Measurements from ENCODE around the gene RALGPS2. TPM values are rescaled to one million over a fixed set of nuclear protein-coding genes. Genes with fewer than 3 reads are reported as not detected.

The RALGPS2 gene
- total and polyA plus RNA-seq, 2 donors, result 6.4 to 17.8 TPM

GRCh38 chr1:178899402-178899801, 174.4 kb downstream of the RALGPS2 start:
- Histone ChIP-seq H3K27ac (ENCODE audit: low read depth in 1 of 2, low read length in 1 of 2) (no peak overlapping the region), H3K9me3 (ENCODE audit: control insufficient read depth in 2 of 2, insufficient read depth in 1 of 2, low read length in 1 of 2) (no peaks in the 10 kb centered on the region), H3K4me3 (ENCODE audit: low read length in 2 of 2) (no peak overlapping the region), H3K27me3 (ENCODE audit: control insufficient read depth in 2 of 2, insufficient read depth in 1 of 2, low read length in 1 of 2) (no peaks in the 10 kb centered on the region), H3K4me1 (ENCODE audit: control insufficient read depth in 2 of 2, insufficient read depth in 2 of 2, low read length in 2 of 2) (no peaks in the 10 kb centered on the region), H3K36me3 (ENCODE audit: control insufficient read depth in 2 of 2, insufficient read depth in 2 of 2, low read length in 1 of 2) (peaks cover 0 to 2% of the 10 kb centered on the region in 2 donors)
- no peak for DNase-seq (ENCODE audit: low read depth in 6 of 9, low spot score in 9 of 9)
- WGBS, result 94% methylated on average over 2 of the region's 2 CpGs

- Histone ChIP-seq H3K27ac (ENCODE audit: low read depth in 1 of 2, low read length in 1 of 2) (no peak overlapping the region), H3K4me1 (ENCODE audit: control insufficient read depth in 2 of 2, insufficient read depth in 2 of 2, low read length in 2 of 2) (no peaks in the 10 kb centered on the region), H3K36me3 (ENCODE audit: control insufficient read depth in 2 of 2, insufficient read depth in 2 of 2, low read length in 1 of 2) (peaks cover 0 to 4% of the 10 kb centered on the region in 2 donors), H3K4me3 (ENCODE audit: low read length in 2 of 2) (no peak overlapping the region), H3K9me3 (ENCODE audit: control insufficient read depth in 2 of 2, insufficient read depth in 1 of 2, low read length in 1 of 2) (no peaks in the 10 kb centered on the region), H3K27me3 (ENCODE audit: control insufficient read depth in 2 of 2, insufficient read depth in 1 of 2, low read length in 1 of 2) (no peaks in the 10 kb centered on the region)
- WGBS, result 97% methylated on average over 1 of the region's 1 CpG
- no peak for DNase-seq (ENCODE audit: low read depth in 6 of 9, low spot score in 9 of 9)
Measured at GRCh38 chr1:178901482-178902125, 176.6 kb downstream of the RALGPS2 start.

GRCh38 chr1:178908358-178908757, 183.3 kb downstream of the RALGPS2 start:
- H3K36me3 ChIP-seq (ENCODE audit: control insufficient read depth in 2 of 2, insufficient read depth in 2 of 2, low read length in 1 of 2), result peaks cover 0 to 2% of the 10 kb centered on the region in 2 donors
- H3K27me3 ChIP-seq (ENCODE audit: control insufficient read depth in 2 of 2, insufficient read depth in 1 of 2, low read length in 1 of 2), result no peaks in the 10 kb centered on the region
- no peak for DNase-seq (ENCODE audit: low read depth in 6 of 9, low spot score in 9 of 9)
- H3K4me1 ChIP-seq (ENCODE audit: control insufficient read depth in 2 of 2, insufficient read depth in 2 of 2, low read length in 2 of 2), result no peaks in the 10 kb centered on the region
- H3K27ac ChIP-seq (ENCODE audit: low read depth in 1 of 2, low read length in 1 of 2), result no peak overlapping the region
- H3K4me3 ChIP-seq (ENCODE audit: low read length in 2 of 2), result no peak overlapping the region
- 89% methylated on average over 1 of the region's 1 CpG for WGBS
- no peaks in the 10 kb centered on the region for H3K9me3 ChIP-seq (ENCODE audit: control insufficient read depth in 2 of 2, insufficient read depth in 1 of 2, low read length in 1 of 2)

GRCh38 chr1:178910023-178910422, 185.0 kb downstream of the RALGPS2 start:
- peaks cover 2 to 3% of the 10 kb centered on the region in 2 donors for H3K36me3 ChIP-seq (ENCODE audit: control insufficient read depth in 2 of 2, insufficient read depth in 2 of 2, low read length in 1 of 2)

GRCh38 chr1:178912597-178912996, 187.6 kb downstream of the RALGPS2 start:
- Histone ChIP-seq H3K4me1 (ENCODE audit: control insufficient read depth in 2 of 2, insufficient read depth in 2 of 2, low read length in 2 of 2) (no peaks in the 10 kb centered on the region), H3K27ac (ENCODE audit: low read depth in 1 of 2, low read length in 1 of 2) (no peak overlapping the region)

More at GRCh38 chr1:178910023-178910422, 185.0 kb downstream of the RALGPS2 start:
- 95% methylated on average over 1 of the region's 1 CpG for WGBS
- H3K9me3 ChIP-seq (ENCODE audit: control insufficient read depth in 2 of 2, insufficient read depth in 1 of 2, low read length in 1 of 2), result no peaks in the 10 kb centered on the region
- H3K27me3 ChIP-seq (ENCODE audit: control insufficient read depth in 2 of 2, insufficient read depth in 1 of 2, low read length in 1 of 2), result no peaks in the 10 kb centered on the region
- no peak overlapping the region for H3K4me3 ChIP-seq (ENCODE audit: low read length in 2 of 2)
- DNase-seq (ENCODE audit: low read depth in 6 of 9, low spot score in 9 of 9), result no peak
- H3K27ac ChIP-seq (ENCODE audit: low read depth in 1 of 2, low read length in 1 of 2), result no peak overlapping the region
- no peaks in the 10 kb centered on the region for H3K4me1 ChIP-seq (ENCODE audit: control insufficient read depth in 2 of 2, insufficient read depth in 2 of 2, low read length in 2 of 2)

GRCh38 chr1:178916448-178917174, 191.6 kb downstream of the RALGPS2 start:
- no peak for DNase-seq (ENCODE audit: low read depth in 6 of 9, low spot score in 9 of 9)
- no peaks in the 10 kb centered on the region for H3K27me3 ChIP-seq (ENCODE audit: control insufficient read depth in 2 of 2, insufficient read depth in 1 of 2, low read length in 1 of 2)
- peaks cover 5 to 15% of the 10 kb centered on the region in 2 donors for H3K36me3 ChIP-seq (ENCODE audit: control insufficient read depth in 2 of 2, insufficient read depth in 2 of 2, low read length in 1 of 2)
- H3K27ac ChIP-seq (ENCODE audit: low read depth in 1 of 2, low read length in 1 of 2), result no peak overlapping the region
- no peak overlapping the region for H3K4me3 ChIP-seq (ENCODE audit: low read length in 2 of 2)
- no peaks in the 10 kb centered on the region for H3K4me1 ChIP-seq (ENCODE audit: control insufficient read depth in 2 of 2, insufficient read depth in 2 of 2, low read length in 2 of 2)
- WGBS, result 91% methylated on average over 5 of the region's 5 CpGs
- H3K9me3 ChIP-seq (ENCODE audit: control insufficient read depth in 2 of 2, insufficient read depth in 1 of 2, low read length in 1 of 2), result no peaks in the 10 kb centered on the region

More at GRCh38 chr1:178912597-178912996, 187.6 kb downstream of the RALGPS2 start:
- no peak overlapping the region for H3K4me3 ChIP-seq (ENCODE audit: low read length in 2 of 2)
- H3K9me3 ChIP-seq (ENCODE audit: control insufficient read depth in 2 of 2, insufficient read depth in 1 of 2, low read length in 1 of 2), result no peaks in the 10 kb centered on the region
- DNase-seq (ENCODE audit: low read depth in 6 of 9, low spot score in 9 of 9), result no peak
- 100% methylated on average over 2 of the region's 2 CpGs for WGBS
- no peaks in the 10 kb centered on the region for H3K27me3 ChIP-seq (ENCODE audit: control insufficient read depth in 2 of 2, insufficient read depth in 1 of 2, low read length in 1 of 2)
- H3K36me3 ChIP-seq (ENCODE audit: control insufficient read depth in 2 of 2, insufficient read depth in 2 of 2, low read length in 1 of 2), result peaks cover 5 to 12% of the 10 kb centered on the region in 2 donors

GRCh38 chr1:178918308-178918707, 193.3 kb downstream of the RALGPS2 start:
- Histone ChIP-seq H3K9me3 (ENCODE audit: control insufficient read depth in 2 of 2, insufficient read depth in 1 of 2, low read length in 1 of 2) (no peaks in the 10 kb centered on the region), H3K27ac (ENCODE audit: low read depth in 1 of 2, low read length in 1 of 2) (no peak overlapping the region), H3K27me3 (ENCODE audit: control insufficient read depth in 2 of 2, insufficient read depth in 1 of 2, low read length in 1 of 2) (no peaks in the 10 kb centered on the region), H3K36me3 (ENCODE audit: control insufficient read depth in 2 of 2, insufficient read depth in 2 of 2, low read length in 1 of 2) (peaks cover 5 to 15% of the 10 kb centered on the region in 2 donors), H3K4me3 (ENCODE audit: low read length in 2 of 2) (no peak overlapping the region), H3K4me1 (ENCODE audit: control insufficient read depth in 2 of 2, insufficient read depth in 2 of 2, low read length in 2 of 2) (no peaks in the 10 kb centered on the region)
- WGBS, result 95% methylated on average over 6 of the region's 6 CpGs
- DNase-seq (ENCODE audit: low read depth in 6 of 9, low spot score in 9 of 9), result no peak

- H3K4me1 ChIP-seq (ENCODE audit: control insufficient read depth in 2 of 2, insufficient read depth in 2 of 2, low read length in 2 of 2), result no peaks in the 10 kb centered on the region
- H3K36me3 ChIP-seq (ENCODE audit: control insufficient read depth in 2 of 2, insufficient read depth in 2 of 2, low read length in 1 of 2), result peaks cover 5 to 15% of the 10 kb centered on the region in 2 donors
- no peak overlapping the region for H3K27ac ChIP-seq (ENCODE audit: low read depth in 1 of 2, low read length in 1 of 2)
- WGBS, result 98% methylated on average over 2 of the region's 2 CpGs
- no peaks in the 10 kb centered on the region for H3K27me3 ChIP-seq (ENCODE audit: control insufficient read depth in 2 of 2, insufficient read depth in 1 of 2, low read length in 1 of 2)
- H3K4me3 ChIP-seq (ENCODE audit: low read length in 2 of 2), result no peak overlapping the region
- no peak for DNase-seq (ENCODE audit: low read depth in 6 of 9, low spot score in 9 of 9)
- no peaks in the 10 kb centered on the region for H3K9me3 ChIP-seq (ENCODE audit: control insufficient read depth in 2 of 2, insufficient read depth in 1 of 2, low read length in 1 of 2)
Measured at GRCh38 chr1:178918955-178919354, 193.9 kb downstream of the RALGPS2 start.

- no peak overlapping the region for H3K4me3 ChIP-seq (ENCODE audit: low read length in 2 of 2)
Measured at GRCh38 chr1:178919581-178919980, 194.5 kb downstream of the RALGPS2 start.

More at GRCh38 chr1:178919581-178919980, 194.5 kb downstream of the RALGPS2 start:
- no peaks in the 10 kb centered on the region for H3K9me3 ChIP-seq (ENCODE audit: control insufficient read depth in 2 of 2, insufficient read depth in 1 of 2, low read length in 1 of 2)
- H3K36me3 ChIP-seq (ENCODE audit: control insufficient read depth in 2 of 2, insufficient read depth in 2 of 2, low read length in 1 of 2), result peaks cover 3 to 15% of the 10 kb centered on the region in 2 donors
- no peak overlapping the region for H3K27ac ChIP-seq (ENCODE audit: low read depth in 1 of 2, low read length in 1 of 2)
- H3K4me1 ChIP-seq (ENCODE audit: control insufficient read depth in 2 of 2, insufficient read depth in 2 of 2, low read length in 2 of 2), result no peaks in the 10 kb centered on the region
- DNase-seq (ENCODE audit: low read depth in 6 of 9, low spot score in 9 of 9), result no peak
- H3K27me3 ChIP-seq (ENCODE audit: control insufficient read depth in 2 of 2, insufficient read depth in 1 of 2, low read length in 1 of 2), result no peaks in the 10 kb centered on the region
- 98% methylated on average over 2 of the region's 2 CpGs for WGBS

All from thymus (tissue), 11 donors.